ENCODE data around the gene TCEA2.

DNA sequence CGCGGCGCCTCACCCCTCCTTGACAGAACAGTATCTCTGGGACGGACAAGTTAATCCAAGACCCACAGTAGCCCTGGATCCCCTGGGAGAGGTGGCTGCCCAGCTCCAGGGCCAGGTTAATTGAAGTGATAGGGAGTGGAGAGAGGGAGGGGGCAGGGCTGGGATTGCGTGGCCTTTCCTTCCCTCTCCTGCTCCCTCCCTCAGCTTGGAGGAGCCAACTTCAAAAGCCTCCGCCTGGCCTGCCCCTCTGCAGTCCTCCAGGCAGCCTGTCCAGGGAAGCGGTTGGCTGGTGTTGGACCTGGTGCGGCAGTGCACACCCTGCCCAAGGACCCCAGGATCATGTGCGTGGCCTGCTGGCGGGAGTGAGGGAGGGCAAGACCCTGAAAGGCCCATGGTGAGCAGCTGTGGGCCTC lies 27.1 kb upstream of the TCEA2 start, which contains the start of gene C20orf204:
- TF ChIP-seq, protein P1, sequence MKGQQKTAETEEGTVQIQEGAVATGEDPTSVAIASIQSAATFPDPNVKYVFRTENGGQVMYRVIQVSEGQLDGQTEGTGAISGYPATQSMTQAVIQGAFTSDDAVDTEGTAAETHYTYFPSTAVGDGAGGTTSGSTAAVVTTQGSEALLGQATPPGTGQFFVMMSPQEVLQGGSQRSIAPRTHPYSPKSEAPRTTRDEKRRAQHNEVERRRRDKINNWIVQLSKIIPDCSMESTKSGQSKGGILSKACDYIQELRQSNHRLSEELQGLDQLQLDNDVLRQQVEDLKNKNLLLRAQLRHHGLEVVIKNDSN (IDR thresholded peaks at IDR 0.05): no peak
- TF ChIP-seq TCF12 (IDR thresholded peaks at IDR 0.05; ENCODE audit: low read depth) (no peak), YY1 (IDR thresholded peaks at IDR 0.05; ENCODE audit: low read depth) (no peak), EP300 (IDR thresholded peaks at IDR 0.05; ENCODE audit: borderline replicate concordance) (no peak)
- TF ChIP-seq, protein P2, sequence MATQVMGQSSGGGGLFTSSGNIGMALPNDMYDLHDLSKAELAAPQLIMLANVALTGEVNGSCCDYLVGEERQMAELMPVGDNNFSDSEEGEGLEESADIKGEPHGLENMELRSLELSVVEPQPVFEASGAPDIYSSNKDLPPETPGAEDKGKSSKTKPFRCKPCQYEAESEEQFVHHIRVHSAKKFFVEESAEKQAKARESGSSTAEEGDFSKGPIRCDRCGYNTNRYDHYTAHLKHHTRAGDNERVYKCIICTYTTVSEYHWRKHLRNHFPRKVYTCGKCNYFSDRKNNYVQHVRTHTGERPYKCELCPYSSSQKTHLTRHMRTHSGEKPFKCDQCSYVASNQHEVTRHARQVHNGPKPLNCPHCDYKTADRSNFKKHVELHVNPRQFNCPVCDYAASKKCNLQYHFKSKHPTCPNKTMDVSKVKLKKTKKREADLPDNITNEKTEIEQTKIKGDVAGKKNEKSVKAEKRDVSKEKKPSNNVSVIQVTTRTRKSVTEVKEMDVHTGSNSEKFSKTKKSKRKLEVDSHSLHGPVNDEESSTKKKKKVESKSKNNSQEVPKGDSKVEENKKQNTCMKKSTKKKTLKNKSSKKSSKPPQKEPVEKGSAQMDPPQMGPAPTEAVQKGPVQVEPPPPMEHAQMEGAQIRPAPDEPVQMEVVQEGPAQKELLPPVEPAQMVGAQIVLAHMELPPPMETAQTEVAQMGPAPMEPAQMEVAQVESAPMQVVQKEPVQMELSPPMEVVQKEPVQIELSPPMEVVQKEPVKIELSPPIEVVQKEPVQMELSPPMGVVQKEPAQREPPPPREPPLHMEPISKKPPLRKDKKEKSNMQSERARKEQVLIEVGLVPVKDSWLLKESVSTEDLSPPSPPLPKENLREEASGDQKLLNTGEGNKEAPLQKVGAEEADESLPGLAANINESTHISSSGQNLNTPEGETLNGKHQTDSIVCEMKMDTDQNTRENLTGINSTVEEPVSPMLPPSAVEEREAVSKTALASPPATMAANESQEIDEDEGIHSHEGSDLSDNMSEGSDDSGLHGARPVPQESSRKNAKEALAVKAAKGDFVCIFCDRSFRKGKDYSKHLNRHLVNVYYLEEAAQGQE (IDR thresholded peaks at IDR 0.05; ENCODE audit: low read depth): no peak

Data from Ishikawa (cell line).